AG08395 (cell line): ENCODE data around the gene ATXN7L1.
A peak's percentile ranks its signal among the peaks of the same experiment; 100 is the strongest.
"Not testable (repeated sequence)": the region's sequence is repeated elsewhere in the genome, so short reads cannot be mapped to it uniquely, and the experiment has no call there.

Experiments
- DNase-seq: peaks from one replicate; pipeline ENCODE4 v3.0.0; 2012; ENCODE audit warnings: mixed read lengths, low spot score

Gene ATXN7L1

GRCh38 chr7:105890290-105890997 lies 14.0 kb upstream of the ATXN7L1 start:
- peak; percentile 27 for DNase-seq

- DNase-seq: no peak
These were observed 11.3 kb upstream of the ATXN7L1 start for GRCh38 chr7:105887569-105888189.

GRCh38 chr7:105886776-105887175 lies 10.4 kb upstream of the ATXN7L1 start:
- no peak for DNase-seq

- DNase-seq: no peak
These were observed 9.2 kb upstream of the ATXN7L1 start for GRCh38 chr7:105885387-105886111.

GRCh38 chr7:105883179-105883578 lies 6.8 kb upstream of the ATXN7L1 start:
- DNase-seq: not testable (repeated sequence)

GRCh38 chr7:105881439-105881838 lies 5.0 kb upstream of the ATXN7L1 start:
- no peak for DNase-seq

- no peak for DNase-seq
These were observed 4.4 kb upstream of the ATXN7L1 start for GRCh38 chr7:105880571-105881330.

GRCh38 chr7:105879782-105880181 lies 3.4 kb upstream of the ATXN7L1 start:
- DNase-seq: no peak

GRCh38 chr7:105878746-105879605 lies 2.6 kb upstream of the ATXN7L1 start:
- DNase-seq: no peak

GRCh38 chr7:105877736-105878135 lies 1.3 kb upstream of the ATXN7L1 start:
- peak; percentile 30 for DNase-seq

- peak; percentile 43 for DNase-seq
These were observed 684 bp upstream of the ATXN7L1 start for GRCh38 chr7:105876964-105877601.

- no peak for DNase-seq
These were observed 894 bp downstream of the ATXN7L1 start for GRCh38 chr7:105875505-105875904.

GRCh38 chr7:105874055-105874454 lies 2.3 kb downstream of the ATXN7L1 start:
- no peak for DNase-seq

- no peak for DNase-seq
These were observed 3.9 kb downstream of the ATXN7L1 start for GRCh38 chr7:105872491-105872890.

GRCh38 chr7:105871142-105871541 lies 5.3 kb downstream of the ATXN7L1 start:
- no peak for DNase-seq

GRCh38 chr7:105866102-105866801 lies 10.1 kb downstream of the ATXN7L1 start:
- no peak for DNase-seq

- no peak for DNase-seq
These were observed 12.5 kb downstream of the ATXN7L1 start for GRCh38 chr7:105863876-105864275.

GRCh38 chr7:105862770-105863169 lies 13.6 kb downstream of the ATXN7L1 start:
- DNase-seq: no peak

- DNase-seq: no peak
These were observed 14.1 kb downstream of the ATXN7L1 start for GRCh38 chr7:105862276-105862675.

GRCh38 chr7:105861224-105861623 lies 15.2 kb downstream of the ATXN7L1 start:
- no peak for DNase-seq
